ENCODE measurements around the gene TACSTD2.

GRCh38 chr1:58571616-58572015 is 5.4 kb downstream of the TACSTD2 start:
- TF ChIP-seq SMC3 (conservative IDR thresholded peaks at IDR 0.05; ENCODE audit: poor library complexity) (no peak), CTCF (IDR thresholded peaks at IDR 0.05; ENCODE audit: poor library complexity, severe bottlenecking) (no peak), RAD21 (conservative IDR thresholded peaks at IDR 0.05) (no peak), POLR2AphosphoS5 (IDR thresholded peaks at IDR 0.05) (no peak)
